Measurements from ENCODE around the gene KISS1R. TPM values are rescaled to one million over a fixed set of nuclear protein-coding genes. Genes with fewer than 3 reads are reported as not detected.

Gene KISS1R
- total and polyA plus RNA-seq, 8 donors = 0.11 to 0.23 (median 0.15) TPM; not detected in 5

GRCh38 chr19:938233-938923, 21.2 kb downstream of the KISS1R start:
- Histone ChIP-seq H3K4me3 (no peak overlapping the region), H3K27ac (no peak overlapping the region), H3K9me3 (no peaks in the 10 kb centered on the region), H3K36me3 (peaks cover 0 to 14% of the 10 kb centered on the region in 2 donors), H3K27me3 (no peaks in the 10 kb centered on the region), H3K4me1 (peaks cover 35 to 78% of the 10 kb centered on the region in 2 donors)
- DNase-seq (no peak), ATAC-seq (no peak)
- intact Hi-C loops (cut with DNase I) = no loop called here
- TF ChIP-seq CTCF (IDR thresholded peaks at IDR 0.05) = no peak

GRCh38 chr19:939439-939838, 22.3 kb downstream of the KISS1R start:
- no peak for TF ChIP-seq CTCF (IDR thresholded peaks at IDR 0.05)
- Histone ChIP-seq H3K9me3 (no peaks in the 10 kb centered on the region), H3K36me3 (peaks cover 0 to 14% of the 10 kb centered on the region in 2 donors), H3K4me1 (peaks cover 26 to 68% of the 10 kb centered on the region in 2 donors), H3K27ac (no peak overlapping the region), H3K4me3 (no peak overlapping the region), H3K27me3 (no peaks in the 10 kb centered on the region)
- no peak for DNase-seq
- no peak for ATAC-seq
- intact Hi-C loops (cut with DNase I) = no loop called here

GRCh38 chr19:939922-940321, 22.8 kb downstream of the KISS1R start:
- ATAC-seq = no peak
- no peak overlapping the region for H3K4me3 ChIP-seq
- intact Hi-C loops (cut with DNase I) = no loop called here
- peak overlapping the region; percentile 79 to 81 for H3K27ac ChIP-seq
- no peak for DNase-seq
- peaks cover 21 to 63% of the 10 kb centered on the region in 2 donors for H3K4me1 ChIP-seq
- H3K36me3 ChIP-seq = peaks cover 0 to 14% of the 10 kb centered on the region in 2 donors
- TF ChIP-seq CTCF (IDR thresholded peaks at IDR 0.05) = no peak
- H3K9me3 ChIP-seq = no peaks in the 10 kb centered on the region
- no peaks in the 10 kb centered on the region for H3K27me3 ChIP-seq

GRCh38 chr19:940591-941291, 23.6 kb downstream of the KISS1R start:
- Histone ChIP-seq H3K4me3 (peak overlapping the region; percentile 14 to 42), H3K27ac (peak overlapping the region; percentile 79 to 81)
- peak in 2 of 4 donors; percentile 73 to 92 for DNase-seq

More at GRCh38 chr19:940591-941291, 23.6 kb downstream of the KISS1R start:
- peak; percentile 85 for ATAC-seq
- Histone ChIP-seq H3K4me1 (peaks cover 14 to 55% of the 10 kb centered on the region in 2 donors), H3K9me3 (no peaks in the 10 kb centered on the region), H3K27me3 (no peaks in the 10 kb centered on the region), H3K36me3 (peaks cover 0 to 12% of the 10 kb centered on the region in 2 donors)
- TF ChIP-seq CTCF (IDR thresholded peaks at IDR 0.05) = no peak
- intact Hi-C loops (cut with DNase I) = no loop called here

Data from left lung (tissue), 10 donors.